ENCODE measurements around the gene GLRX5. TPM values are rescaled to one million over a fixed set of nuclear protein-coding genes. Genes with fewer than 3 reads are reported as not detected.

Gene GLRX5
- total and polyA plus RNA-seq, 7 donors, result 46.9 to 98.7 (median 65.5) TPM

DNA sequence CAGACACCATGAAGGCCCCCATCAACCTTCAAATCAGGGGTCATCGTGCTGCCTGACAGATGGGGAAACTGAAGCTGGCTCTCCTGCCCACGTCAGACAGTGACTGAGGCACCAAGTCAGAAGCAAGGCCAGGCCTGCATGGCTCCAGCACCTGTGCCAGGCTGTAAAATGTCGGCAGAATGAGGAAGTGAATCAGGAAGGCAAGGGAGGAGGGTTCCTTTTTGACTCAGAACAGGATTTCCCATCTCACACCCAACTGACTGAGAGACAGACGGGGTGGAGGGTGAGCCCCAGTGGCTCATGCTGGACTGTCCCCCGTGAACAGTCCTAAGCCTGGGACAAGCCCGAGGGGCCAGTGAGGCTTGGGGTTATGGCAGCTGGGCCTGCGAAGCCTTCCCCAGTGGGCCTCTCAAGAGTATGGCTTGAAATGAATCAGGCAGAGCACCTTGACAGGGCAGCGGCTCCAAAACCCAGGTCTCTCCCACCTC, 39.3 kb upstream of the GLRX5 start:
- Histone ChIP-seq H3K27ac (no peak overlapping the region), H3K4me3 (no peak overlapping the region), H3K9me3 (no peaks in the 10 kb centered on the region), H3K36me3 (ENCODE audit: insufficient read depth in 1 of 2, low read depth in 1 of 2) (no peaks in the 10 kb centered on the region), H3K4me1 (peaks cover 24% of the 10 kb centered on the region), H3K27me3 (ENCODE audit: insufficient read depth in 3 of 3, low read length in 2 of 3) (no peaks in the 10 kb centered on the region)
- no peak for ATAC-seq
- no peak for DNase-seq
- no peak for TF ChIP-seq CTCF (IDR thresholded peaks at IDR 0.05)
- 77 to 89% (median 79%) methylated on average over 8 of the region's 8 CpGs for WGBS, 3 donors
- intact Hi-C loops (cut with DNase I), result no loop called here

DNA sequence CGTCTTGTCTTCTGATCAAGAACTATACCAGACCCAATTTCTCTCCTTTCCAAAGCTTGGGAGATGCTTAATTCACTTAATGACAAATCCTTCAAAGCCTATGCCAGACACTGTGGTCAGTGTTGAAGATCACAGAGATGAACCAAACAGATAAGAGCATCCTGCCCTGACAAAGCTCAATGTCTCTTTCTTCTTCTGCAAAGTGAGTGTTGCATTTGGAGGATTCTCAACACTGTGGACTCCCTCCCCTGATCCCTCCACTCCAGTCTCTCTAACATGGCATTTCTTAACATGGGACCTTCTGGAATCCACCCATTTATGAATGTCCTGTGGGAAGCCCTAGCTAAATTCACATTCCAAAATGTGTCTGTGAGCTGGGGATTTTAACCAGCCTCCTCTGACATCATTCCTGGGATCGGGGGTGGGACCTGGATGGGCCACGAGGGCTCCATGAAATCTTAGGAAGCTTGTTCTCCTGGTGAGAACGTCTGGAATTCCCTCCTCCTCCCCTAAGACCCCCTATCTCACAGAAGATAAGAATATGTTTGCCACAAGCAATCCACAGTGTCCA, 38.7 kb upstream of the GLRX5 start:
- H3K4me1 ChIP-seq, result peaks cover 21% of the 10 kb centered on the region
- intact Hi-C loops (cut with DNase I), result no loop called here
- no peaks in the 10 kb centered on the region for H3K9me3 ChIP-seq
- no peak overlapping the region for H3K4me3 ChIP-seq
- ATAC-seq (no peak), DNase-seq (no peak)
- WGBS, 3 donors, result 53 to 55% (median 55%) methylated on average over 4 of the region's 4 CpGs
- no peaks in the 10 kb centered on the region for H3K27me3 ChIP-seq (ENCODE audit: insufficient read depth in 3 of 3, low read length in 2 of 3)
- H3K36me3 ChIP-seq (ENCODE audit: insufficient read depth in 1 of 2, low read depth in 1 of 2), result no peaks in the 10 kb centered on the region
- no peak overlapping the region for H3K27ac ChIP-seq
- no peak for TF ChIP-seq CTCF (IDR thresholded peaks at IDR 0.05)

DNA sequence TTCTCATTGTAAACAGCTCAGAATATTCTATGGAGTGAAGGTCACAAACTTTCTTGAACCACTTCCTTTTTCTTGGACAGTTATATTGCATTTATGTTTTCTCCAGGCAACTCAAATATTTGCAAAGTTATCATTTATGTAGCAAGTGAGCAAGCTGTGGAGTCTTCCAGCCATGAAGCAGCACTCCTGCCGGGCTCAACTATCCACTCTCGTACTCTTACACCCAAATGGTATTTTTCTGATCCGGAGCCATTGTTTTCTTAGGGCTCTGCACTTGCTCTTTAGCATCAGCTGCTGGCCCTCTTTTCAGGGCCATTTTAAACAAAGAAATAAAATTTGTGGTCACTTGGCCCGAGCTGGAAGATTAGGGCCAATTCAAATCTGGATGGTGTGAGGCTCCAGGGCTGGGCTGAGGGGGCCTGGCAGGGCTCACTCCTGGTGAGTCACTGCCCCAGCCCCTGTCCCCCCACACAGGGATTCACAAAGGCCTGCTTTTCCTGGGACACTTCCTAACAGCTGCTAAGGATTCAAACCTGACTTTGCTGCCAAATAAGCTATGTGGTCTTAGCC, 38.1 kb upstream of the GLRX5 start:
- intact Hi-C loops (cut with DNase I), result no loop called here

GRCh38 chr14:95497561-95498011, 37.3 kb upstream of the GLRX5 start:
- Histone ChIP-seq H3K4me3 (no peak overlapping the region), H3K27me3 (ENCODE audit: insufficient read depth in 3 of 3, low read length in 2 of 3) (no peaks in the 10 kb centered on the region), H3K9me3 (no peaks in the 10 kb centered on the region), H3K4me1 (peaks cover 18% of the 10 kb centered on the region), H3K36me3 (ENCODE audit: insufficient read depth in 1 of 2, low read depth in 1 of 2) (no peaks in the 10 kb centered on the region), H3K27ac (no peak overlapping the region)
- no peak for TF ChIP-seq CTCF (IDR thresholded peaks at IDR 0.05)
- no peak for DNase-seq
- intact Hi-C loops (cut with DNase I), result no loop called here
- no peak for ATAC-seq
- WGBS, 3 donors, result 63 to 74% (median 64%) methylated on average over 9 of the region's 9 CpGs

More for the DNA sequence above, 38.1 kb upstream of the GLRX5 start:
- ATAC-seq (peak in 3 of 4 donors; percentile 37 to 51 (median 48)), DNase-seq (no peak)
- Histone ChIP-seq H3K4me3 (no peak overlapping the region), H3K9me3 (no peaks in the 10 kb centered on the region), H3K36me3 (ENCODE audit: insufficient read depth in 1 of 2, low read depth in 1 of 2) (no peaks in the 10 kb centered on the region), H3K4me1 (peaks cover 18% of the 10 kb centered on the region), H3K27ac (no peak overlapping the region), H3K27me3 (ENCODE audit: insufficient read depth in 3 of 3, low read length in 2 of 3) (no peaks in the 10 kb centered on the region)
- TF ChIP-seq CTCF (IDR thresholded peaks at IDR 0.05), result no peak
- 28 to 64% (median 48%) methylated on average over 4 of the region's 4 CpGs for WGBS, 3 donors
